Heart left ventricle (tissue), 13 donors: Measurements from ENCODE around the gene SLC44A2.

Source experiments
- CTCF ChIP-seq, 12 donors: fragments of 200-600 bp; sonication (generic) in 4 of 12; IDR thresholded peaks; one replicate each; pipeline versions ENCODE4 v1.5.0 to v1.8.0; 2018 to 2022; ENCODE audit warnings: antibody characterized with exemption in 12 of 12, mild to moderate bottlenecking in 5 of 12
- POLR2A ChIP-seq, 2 donors: fragments of 450-650 bp; IDR thresholded peaks; one replicate each; pipeline ENCODE4 v1.6.1; 2017; ENCODE audit warnings: antibody characterized with exemption in 2 of 2, mild to moderate bottlenecking in 2 of 2, moderate library complexity in 2 of 2
- donor health status: ischemic (EF 13 %, LVEDD 7.1; RV severe dilation, severe dysfunction).
- donor health status: DM: no; HTN: yes; CAD: no.
- donor health status: DM: no; HTN: no; CAD: no.
- donor health status: ischemic (EF 25% LVEDD 6.9; RV normal size, moderate dysfunction).
- donor health status: ischemic (EF 25% LVEDD 5.7; RV mildly dilated, moderate dysfunction).
- donor health status: ischemic (EF 35%, LVEDD 5.7; RV mildly dilated, moderate dysfunction).
- donor health status: nonischemic (EF 11% LVEDD 7.7; RV severe dilation, severe dysfunction).
- donor health status: DM: yes; HTN: yes; CAD: no.
- donor health status: PGD.
- donor health status: ischemic (EF 29% LVEDD 5.4; RV normal size, mild dysfunction).
- donor health status: nonischemic (EF 23%, LVEDD 6.1; RV moderate dilation, normal function).

GRCh38 chr19:10634963-10635362 is 9.6 kb downstream of the SLC44A2 start:
- TF ChIP-seq CTCF (IDR thresholded peaks at IDR 0.05) (no peak), POLR2A (IDR thresholded peaks at IDR 0.05) (no peak)
